GM23338 (cell line): ENCODE results near the gene GRIK4. TPM values are rescaled to one million over a fixed set of nuclear protein-coding genes. Genes with fewer than 3 reads are reported as not detected.

Experiments used
- ATAC-seq: fragments of 200-7000 bp; cut with Tn5 transposase; 3 replicates; pipeline ENCODE4 v1.9.1; 2020
- DNase-seq: peaks from one replicate; pipeline ENCODE4 v3.0.0-alpha.2; 2015; ENCODE audit warnings: low spot score
- H2AFZ ChIP-seq: fragments of 200-600 bp; sonication (generic); 2 replicates; pipeline ENCODE4 v1.8.0; 2016; ENCODE audit warnings: antibody characterized with exemption, mild to moderate bottlenecking, moderate library complexity
- H3F3A ChIP-seq: fragments of 200-600 bp; sonication (generic); replicated peaks from 2 replicates; pipeline ENCODE4 v1.8.0; 2017; ENCODE audit warnings: antibody characterized with exemption, mixed run types, low read depth
- H3K27ac ChIP-seq: fragments of 200-600 bp; sonication (generic); 2 replicates; pipeline ENCODE4 v1.6.1; 2016; ENCODE audit warnings: low read depth
- H3K27me3 ChIP-seq: fragments of 200-600 bp; sonication (generic); 2 replicates; pipeline ENCODE4 v1.8.0; 2016; ENCODE audit warnings: mild to moderate bottlenecking, mixed run types, moderate library complexity; ENCODE audit not compliant: insufficient read depth
- H3K36me3 ChIP-seq: fragments of 200-600 bp; sonication (generic); 2 replicates; pipeline ENCODE4 v1.8.0; 2016; ENCODE audit warnings: mild to moderate bottlenecking; ENCODE audit not compliant: insufficient read depth
- H3K4me1 ChIP-seq: fragments of 200-600 bp; sonication (generic); 2 replicates; pipeline ENCODE4 v1.8.0; 2016; ENCODE audit warnings: mild to moderate bottlenecking, moderate library complexity; ENCODE audit not compliant: insufficient read depth
- H3K4me2 ChIP-seq: fragments of 200-600 bp; sonication (generic); 2 replicates; pipeline ENCODE4 v1.7.1; 2017; ENCODE audit warnings: mixed run types
- H3K4me3 ChIP-seq: fragments of 200-600 bp; sonication (generic); 2 replicates; pipeline ENCODE4 v1.6.1; 2016; ENCODE audit warnings: mixed run types
- H3K79me2 ChIP-seq: fragments of 200-600 bp; sonication (generic); replicated peaks from 2 replicates; pipeline ENCODE4 v1.8.0; 2017; ENCODE audit warnings: mild to moderate bottlenecking; ENCODE audit not compliant: insufficient read depth
- H3K9me2 ChIP-seq: fragments of 200-600 bp; sonication (generic); 2 replicates; pipeline ENCODE4 v1.8.0; 2017; ENCODE audit not compliant: insufficient read depth
- H4K20me1 ChIP-seq: fragments of 200-600 bp; sonication (generic); replicated peaks from 2 replicates; pipeline ENCODE4 v1.8.0; 2017; ENCODE audit warnings: mild to moderate bottlenecking; ENCODE audit not compliant: insufficient read depth
- H3K27ac Mint-ChIP-seq: 2 replicates; pipeline ENCODE4 v1.8.0; 2020; ENCODE audit warnings: inconsistent platforms, mild to moderate bottlenecking, moderate library complexity, mixed read lengths
- H3K27me3 Mint-ChIP-seq: 3 replicates; pipeline ENCODE4 v1.8.0; 2022; ENCODE audit warnings: low read depth, mild to moderate bottlenecking, moderate library complexity, mixed read lengths, inconsistent platforms; ENCODE audit not compliant: insufficient read depth, poor library complexity
- H3K36me3 Mint-ChIP-seq: 3 replicates; pipeline ENCODE4 v1.8.0; 2021; ENCODE audit warnings: low read depth, mild to moderate bottlenecking, inconsistent platforms, moderate library complexity, mixed read lengths
- H3K4me1 Mint-ChIP-seq: 3 replicates; pipeline ENCODE4 v1.8.0; 2020; ENCODE audit warnings: mild to moderate bottlenecking, inconsistent platforms, mixed read lengths
- H3K4me3 Mint-ChIP-seq: 3 replicates; pipeline ENCODE4 v1.8.0; 2021; ENCODE audit warnings: moderate library complexity, mild to moderate bottlenecking, inconsistent platforms, mixed read lengths
- H3K9me3 Mint-ChIP-seq: 3 replicates; pipeline ENCODE4 v1.8.0; 2020; ENCODE audit warnings: moderate library complexity, mild to moderate bottlenecking, inconsistent platforms, mixed read lengths
- CREB1 ChIP-seq: fragments of 250-450 bp; sonication (Bioruptor Pico); IDR thresholded peaks from 2 replicates; pipeline ENCODE4 v1.5.0; 2020; ENCODE audit warnings: low read depth, mild to moderate bottlenecking, moderate library complexity
- CTCF ChIP-seq, 2 experiments: fragments of 200-600 bp in 1 of 2; sonication (generic) in 1 of 2; conservative IDR thresholded peaks; 2 replicates each; pipeline versions ENCODE4 v1.5.1 to v1.6.1; 2016 to 2017; ENCODE audit warnings: antibody characterized with exemption in 2 of 2, low read depth in 2 of 2, mild to moderate bottlenecking in 2 of 2, moderate library complexity in 1 of 2
- ETS1 ChIP-seq: IDR thresholded peaks from 2 replicates; pipeline ENCODE4 v1.6.1; 2016; ENCODE audit warnings: antibody characterized with exemption
- EZH2 ChIP-seq: fragments of 200-600 bp; sonication (generic); IDR thresholded peaks from one replicate; pipeline ENCODE4 v1.8.0; 2017; ENCODE audit warnings: antibody characterized with exemption, mild to moderate bottlenecking, low read depth; ENCODE audit not compliant: unreplicated experiment
- EZH2phosphoT487 ChIP-seq: fragments of 200-600 bp; sonication (generic); IDR thresholded peaks from one replicate; pipeline ENCODE4 v1.8.1; 2018; ENCODE audit warnings: antibody characterized with exemption; ENCODE audit not compliant: unreplicated experiment
- JUNB ChIP-seq: IDR thresholded peaks from one replicate; pipeline ENCODE4 v1.6.1; 2016; ENCODE audit warnings: antibody characterized with exemption; ENCODE audit not compliant: unreplicated experiment
- NANOG ChIP-seq: IDR thresholded peaks from 2 replicates; pipeline ENCODE4 v1.6.1; 2016; ENCODE audit warnings: antibody characterized with exemption, borderline replicate concordance
- POLR2AphosphoS5 ChIP-seq: IDR thresholded peaks from 2 replicates; pipeline ENCODE4 v1.6.1; 2016; ENCODE audit warnings: antibody characterized with exemption, low read depth
- REST ChIP-seq: IDR thresholded peaks from one replicate; pipeline ENCODE4 v1.6.1; 2018; ENCODE audit warnings: antibody characterized with exemption; ENCODE audit not compliant: unreplicated experiment
- STAT1 ChIP-seq: IDR thresholded peaks from one replicate; pipeline ENCODE4 v1.6.1; 2016; ENCODE audit warnings: antibody characterized with exemption; ENCODE audit not compliant: unreplicated experiment
- ZNF114 ChIP-seq: fragments of 250-450 bp; sonication (Bioruptor Pico); IDR thresholded peaks from 2 replicates; pipeline ENCODE4 v1.5.0; 2020; ENCODE audit warnings: mild to moderate bottlenecking, moderate library complexity
- ZNF331 ChIP-seq: fragments of 250-450 bp; sonication (Bioruptor Pico); IDR thresholded peaks from 2 replicates; pipeline ENCODE4 v1.5.0; 2020; ENCODE audit warnings: low read depth, mild to moderate bottlenecking, moderate library complexity
- ZNF462 ChIP-seq: fragments of 250-450 bp; sonication (Bioruptor Pico); IDR thresholded peaks from 2 replicates; pipeline ENCODE4 v1.5.0; 2020; ENCODE audit warnings: mild to moderate bottlenecking, moderate library complexity
- polyA plus RNA-seq: library from polyadenylated mRNA; unstranded; fragments of >200 nt; fragmentation: Nextera tagmentation; extraction: Ambion mirVana; gene quantifications from 2 replicates; pipeline ENCODE4 v1.2.1, GENCODE V29; 2016
- total RNA-seq: library from RNA; depleted of rRNA; stranded (reverse); fragments of >200 nt; shearing (Covaris generic); gene quantifications from 2 replicates; pipeline ENCODE4 v1.2.3, GENCODE V29; 2014

The GRIK4 gene
- total and polyA plus RNA-seq, 2 experiments from 2014 or later = 0.63 to 2.2 TPM

GRCh38 chr11:120994091-120994859 lies 482.7 kb downstream of the GRIK4 start:
- DNase-seq (no peak), ATAC-seq (no peak)
- TF ChIP-seq JUNB (no peak), EZH2 (no peak), POLR2AphosphoS5 (no peak), ETS1 (no peak), ZNF114 (CRISPR knock-in tag) (no peak), ZNF462 (no peak), CTCF (conservative IDR thresholded peaks at IDR 0.05; ENCODE audit: low read depth in 2 of 2) (no peak), ZNF331 (CRISPR knock-in tag) (no peak), REST (no peak), CREB1 (CRISPR knock-in tag) (no peak), EZH2phosphoT487 (no peak), NANOG (no peak), STAT1 (no peak)
- H3K4me3 Mint-ChIP-seq = no peak overlapping the region
- H3K27me3 Mint-ChIP-seq = no peaks in the 10 kb centered on the region
- H3K4me2 ChIP-seq = no peak overlapping the region
- H3F3A ChIP-seq = no peaks in the 10 kb centered on the region
- H3K27me3 ChIP-seq = no peaks in the 10 kb centered on the region
- H3K4me3 ChIP-seq = no peak overlapping the region
- H3K9me3 Mint-ChIP-seq = no peaks in the 10 kb centered on the region
- H3K36me3 Mint-ChIP-seq = no peaks in the 10 kb centered on the region
- no peak overlapping the region for H3K27ac ChIP-seq
- H3K9me2 ChIP-seq = no peaks in the 10 kb centered on the region
- no peaks in the 10 kb centered on the region for H4K20me1 ChIP-seq
- H3K36me3 ChIP-seq = no peaks in the 10 kb centered on the region
- no peak overlapping the region for H2AFZ ChIP-seq
- peaks cover 16% of the 10 kb centered on the region for H3K4me1 ChIP-seq
- peaks cover 11% of the 10 kb centered on the region for H3K4me1 Mint-ChIP-seq
- no peaks in the 10 kb centered on the region for H3K79me2 ChIP-seq
- H3K27ac Mint-ChIP-seq = no peak overlapping the region
